ENCODE measurements around the gene GLIS1. TPM values are rescaled to one million over a fixed set of nuclear protein-coding genes. Genes with fewer than 3 reads are reported as not detected.

Gene GLIS1
- total and polyA plus RNA-seq, 10 of the 15 experiments (the other 5 are each of a cell fraction or from before 2014, with no cell fraction given), result not detected

DNA sequence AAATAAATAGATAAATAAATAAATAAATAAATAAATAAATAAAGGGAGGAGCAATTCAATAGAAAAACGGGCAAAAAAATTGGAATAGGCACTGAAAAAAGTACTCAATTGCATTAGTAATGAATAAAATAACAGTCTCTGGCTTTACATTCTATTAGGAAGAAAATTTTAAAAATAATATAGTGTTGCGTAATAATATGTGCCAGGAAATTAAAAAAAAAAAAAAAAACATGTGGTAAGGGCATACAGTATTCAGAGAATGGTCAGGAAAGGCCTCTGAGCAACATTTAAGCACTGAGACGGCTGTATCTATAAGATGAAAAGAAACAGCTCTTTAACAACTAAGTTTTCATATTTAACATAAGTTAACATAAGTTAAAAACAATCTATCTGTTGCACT lies 48.7 kb upstream of the GLIS1 start:
- Histone ChIP-seq H4K20me1 (ENCODE audit: control insufficient read depth, insufficient read depth) (no peaks in the 10 kb centered on the region), H3K4me1 (ENCODE audit: control insufficient read depth, insufficient read depth, low read length) (no peaks in the 10 kb centered on the region), H3K9ac (ENCODE audit: control insufficient read depth, insufficient read depth, low read length) (no peak overlapping the region), H3K27ac (ENCODE audit: control insufficient read depth, insufficient read depth) (no peak overlapping the region), H3K36me3 (ENCODE audit: control insufficient read depth in 2 of 2, insufficient read depth in 2 of 2, low read length in 1 of 2) (peaks cover 0 to 26% of the 10 kb centered on the region in 2 experiments; a peak in 3 of 4 replicates), H3K9me3 (replicated peaks; ENCODE audit: control insufficient read depth, insufficient read depth, low read length) (no peaks in the 10 kb centered on the region), H3K4me2 (ENCODE audit: control insufficient read depth, insufficient read depth) (no peak overlapping the region), H2AFZ (ENCODE audit: control insufficient read depth, low read depth, low read length) (no peak overlapping the region), H3K4me3 (no peak overlapping the region), H3K79me2 (ENCODE audit: control insufficient read depth, insufficient read depth, low read length) (no peaks in the 10 kb centered on the region), H3K27me3 (replicated peaks in 1 of 2; ENCODE audit: control insufficient read depth in 2 of 2, insufficient read depth in 2 of 2, low read length in 1 of 2) (no peaks in the 10 kb centered on the region)
- WGBS (ENCODE audit: insufficient coverage, insufficient replicate concordance, low lambda C conversion rate, missing lambda C conversion rate), result 97% methylated on average over 3 of the region's 3 CpGs
- ATAC-seq (no peak), FAIRE-seq (no peak), DNase-seq (ENCODE audit: low read depth, low spot score) (no peak)
- ChIA-PET RAD21 (ENCODE audit: unreplicated experiment) (no interaction called here), SMC1A (ENCODE audit: uncharacterized antibody, unreplicated experiment) (no interaction called here), CTCF (no interaction called here), POLR2A (no interaction called here)
- in situ Hi-C loops (cut with MboI), result no loop called here
- intact Hi-C loops (cut with micrococcal nuclease; ENCODE audit: unreplicated experiment), result no loop called here
- BruUV-seq (replicated peaks), result no TSS peak
- TF ChIP-seq, protein P1, sequence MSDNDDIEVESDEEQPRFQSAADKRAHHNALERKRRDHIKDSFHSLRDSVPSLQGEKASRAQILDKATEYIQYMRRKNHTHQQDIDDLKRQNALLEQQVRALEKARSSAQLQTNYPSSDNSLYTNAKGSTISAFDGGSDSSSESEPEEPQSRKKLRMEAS (IDR thresholded peaks at IDR 0.05; ENCODE audit: low read depth, low read length), result no peak
- TF ChIP-seq, protein P2, sequence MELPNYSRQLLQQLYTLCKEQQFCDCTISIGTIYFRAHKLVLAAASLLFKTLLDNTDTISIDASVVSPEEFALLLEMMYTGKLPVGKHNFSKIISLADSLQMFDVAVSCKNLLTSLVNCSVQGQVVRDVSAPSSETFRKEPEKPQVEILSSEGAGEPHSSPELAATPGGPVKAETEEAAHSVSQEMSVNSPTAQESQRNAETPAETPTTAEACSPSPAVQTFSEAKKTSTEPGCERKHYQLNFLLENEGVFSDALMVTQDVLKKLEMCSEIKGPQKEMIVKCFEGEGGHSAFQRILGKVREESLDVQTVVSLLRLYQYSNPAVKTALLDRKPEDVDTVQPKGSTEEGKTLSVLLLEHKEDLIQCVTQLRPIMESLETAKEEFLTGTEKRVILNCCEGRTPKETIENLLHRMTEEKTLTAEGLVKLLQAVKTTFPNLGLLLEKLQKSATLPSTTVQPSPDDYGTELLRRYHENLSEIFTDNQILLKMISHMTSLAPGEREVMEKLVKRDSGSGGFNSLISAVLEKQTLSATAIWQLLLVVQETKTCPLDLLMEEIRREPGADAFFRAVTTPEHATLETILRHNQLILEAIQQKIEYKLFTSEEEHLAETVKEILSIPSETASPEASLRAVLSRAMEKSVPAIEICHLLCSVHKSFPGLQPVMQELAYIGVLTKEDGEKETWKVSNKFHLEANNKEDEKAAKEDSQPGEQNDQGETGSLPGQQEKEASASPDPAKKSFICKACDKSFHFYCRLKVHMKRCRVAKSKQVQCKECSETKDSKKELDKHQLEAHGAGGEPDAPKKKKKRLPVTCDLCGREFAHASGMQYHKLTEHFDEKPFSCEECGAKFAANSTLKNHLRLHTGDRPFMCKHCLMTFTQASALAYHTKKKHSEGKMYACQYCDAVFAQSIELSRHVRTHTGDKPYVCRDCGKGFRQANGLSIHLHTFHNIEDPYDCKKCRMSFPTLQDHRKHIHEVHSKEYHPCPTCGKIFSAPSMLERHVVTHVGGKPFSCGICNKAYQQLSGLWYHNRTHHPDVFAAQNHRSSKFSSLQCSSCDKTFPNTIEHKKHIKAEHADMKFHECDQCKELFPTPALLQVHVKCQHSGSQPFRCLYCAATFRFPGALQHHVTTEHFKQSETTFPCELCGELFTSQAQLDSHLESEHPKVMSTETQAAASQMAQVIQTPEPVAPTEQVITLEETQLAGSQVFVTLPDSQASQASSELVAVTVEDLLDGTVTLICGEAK (IDR thresholded peaks at IDR 0.05; ENCODE audit: borderline replicate concordance), result no peak
- TF ChIP-seq STAT1 (conservative IDR thresholded peaks at IDR 0.05), result no peak
- TF ChIP-seq, protein P3, sequence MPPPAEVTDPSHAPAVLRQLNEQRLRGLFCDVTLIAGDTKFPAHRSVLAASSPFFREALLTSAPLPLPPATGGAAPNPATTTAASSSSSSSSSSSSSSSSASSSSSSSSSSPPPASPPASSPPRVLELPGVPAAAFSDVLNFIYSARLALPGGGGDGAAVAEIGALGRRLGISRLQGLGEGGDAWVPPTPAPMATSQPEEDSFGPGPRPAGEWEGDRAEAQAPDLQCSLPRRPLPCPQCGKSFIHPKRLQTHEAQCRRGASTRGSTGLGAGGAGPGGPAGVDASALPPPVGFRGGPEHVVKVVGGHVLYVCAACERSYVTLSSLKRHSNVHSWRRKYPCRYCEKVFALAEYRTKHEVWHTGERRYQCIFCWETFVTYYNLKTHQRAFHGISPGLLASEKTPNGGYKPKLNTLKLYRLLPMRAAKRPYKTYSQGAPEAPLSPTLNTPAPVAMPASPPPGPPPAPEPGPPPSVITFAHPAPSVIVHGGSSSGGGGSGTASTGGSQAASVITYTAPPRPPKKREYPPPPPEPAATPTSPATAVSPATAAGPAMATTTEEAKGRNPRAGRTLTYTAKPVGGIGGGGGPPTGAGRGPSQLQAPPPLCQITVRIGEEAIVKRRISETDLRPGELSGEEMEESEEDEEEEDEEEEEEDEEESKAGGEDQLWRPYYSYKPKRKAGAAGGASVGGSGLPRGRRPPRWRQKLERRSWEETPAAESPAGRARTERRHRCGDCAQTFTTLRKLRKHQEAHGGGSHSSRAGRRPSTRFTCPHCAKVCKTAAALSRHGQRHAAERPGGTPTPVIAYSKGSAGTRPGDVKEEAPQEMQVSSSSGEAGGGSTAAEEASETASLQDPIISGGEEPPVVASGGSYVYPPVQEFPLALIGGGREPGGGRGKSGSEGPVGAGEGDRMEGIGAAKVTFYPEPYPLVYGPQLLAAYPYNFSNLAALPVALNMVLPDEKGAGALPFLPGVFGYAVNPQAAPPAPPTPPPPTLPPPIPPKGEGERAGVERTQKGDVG (CRISPR knock-in tag; IDR thresholded peaks at IDR 0.05), result no peak
- TF ChIP-seq HDGF (IDR thresholded peaks at IDR 0.05), result no peak
- TF ChIP-seq, protein P4, sequence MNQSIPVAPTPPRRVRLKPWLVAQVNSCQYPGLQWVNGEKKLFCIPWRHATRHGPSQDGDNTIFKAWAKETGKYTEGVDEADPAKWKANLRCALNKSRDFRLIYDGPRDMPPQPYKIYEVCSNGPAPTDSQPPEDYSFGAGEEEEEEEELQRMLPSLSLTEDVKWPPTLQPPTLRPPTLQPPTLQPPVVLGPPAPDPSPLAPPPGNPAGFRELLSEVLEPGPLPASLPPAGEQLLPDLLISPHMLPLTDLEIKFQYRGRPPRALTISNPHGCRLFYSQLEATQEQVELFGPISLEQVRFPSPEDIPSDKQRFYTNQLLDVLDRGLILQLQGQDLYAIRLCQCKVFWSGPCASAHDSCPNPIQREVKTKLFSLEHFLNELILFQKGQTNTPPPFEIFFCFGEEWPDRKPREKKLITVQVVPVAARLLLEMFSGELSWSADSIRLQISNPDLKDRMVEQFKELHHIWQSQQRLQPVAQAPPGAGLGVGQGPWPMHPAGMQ (IDR thresholded peaks at IDR 0.05; ENCODE audit: borderline replicate concordance), result no peak
- TF ChIP-seq SIN3A (IDR thresholded peaks at IDR 0.05; ENCODE audit: low read depth, low read length), result no peak
- TF ChIP-seq, protein P5, sequence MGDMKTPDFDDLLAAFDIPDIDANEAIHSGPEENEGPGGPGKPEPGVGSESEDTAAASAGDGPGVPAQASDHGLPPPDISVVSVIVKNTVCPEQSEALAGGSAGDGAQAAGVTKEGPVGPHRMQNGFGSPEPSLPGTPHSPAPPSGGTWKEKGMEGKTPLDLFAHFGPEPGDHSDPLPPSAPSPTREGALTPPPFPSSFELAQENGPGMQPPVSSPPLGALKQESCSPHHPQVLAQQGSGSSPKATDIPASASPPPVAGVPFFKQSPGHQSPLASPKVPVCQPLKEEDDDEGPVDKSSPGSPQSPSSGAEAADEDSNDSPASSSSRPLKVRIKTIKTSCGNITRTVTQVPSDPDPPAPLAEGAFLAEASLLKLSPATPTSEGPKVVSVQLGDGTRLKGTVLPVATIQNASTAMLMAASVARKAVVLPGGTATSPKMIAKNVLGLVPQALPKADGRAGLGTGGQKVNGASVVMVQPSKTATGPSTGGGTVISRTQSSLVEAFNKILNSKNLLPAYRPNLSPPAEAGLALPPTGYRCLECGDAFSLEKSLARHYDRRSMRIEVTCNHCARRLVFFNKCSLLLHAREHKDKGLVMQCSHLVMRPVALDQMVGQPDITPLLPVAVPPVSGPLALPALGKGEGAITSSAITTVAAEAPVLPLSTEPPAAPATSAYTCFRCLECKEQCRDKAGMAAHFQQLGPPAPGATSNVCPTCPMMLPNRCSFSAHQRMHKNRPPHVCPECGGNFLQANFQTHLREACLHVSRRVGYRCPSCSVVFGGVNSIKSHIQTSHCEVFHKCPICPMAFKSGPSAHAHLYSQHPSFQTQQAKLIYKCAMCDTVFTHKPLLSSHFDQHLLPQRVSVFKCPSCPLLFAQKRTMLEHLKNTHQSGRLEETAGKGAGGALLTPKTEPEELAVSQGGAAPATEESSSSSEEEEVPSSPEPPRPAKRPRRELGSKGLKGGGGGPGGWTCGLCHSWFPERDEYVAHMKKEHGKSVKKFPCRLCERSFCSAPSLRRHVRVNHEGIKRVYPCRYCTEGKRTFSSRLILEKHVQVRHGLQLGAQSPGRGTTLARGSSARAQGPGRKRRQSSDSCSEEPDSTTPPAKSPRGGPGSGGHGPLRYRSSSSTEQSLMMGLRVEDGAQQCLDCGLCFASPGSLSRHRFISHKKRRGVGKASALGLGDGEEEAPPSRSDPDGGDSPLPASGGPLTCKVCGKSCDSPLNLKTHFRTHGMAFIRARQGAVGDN (IDR thresholded peaks at IDR 0.05), result no peak
- TF ChIP-seq TCF12 (IDR thresholded peaks at IDR 0.05; ENCODE audit: low read depth, low read length), result no peak

Data from GM12878 (cell line).